ENCODE data around the gene LCOR. TPM values are rescaled to one million over a fixed set of nuclear protein-coding genes. Genes with fewer than 3 reads are reported as not detected.

The LCOR gene
- total and polyA plus RNA-seq, 9 of the 15 experiments (the other 6 are each of a cell fraction or from before 2014, with no cell fraction given) = 3.6 to 25.2 (median 14.4) TPM

GRCh38 chr10:97001183-97001991 is 169.3 kb downstream of the LCOR start:
- Histone ChIP-seq H3K4me1 (replicated peaks in 1 of 2; ENCODE audit: control insufficient read depth in 2 of 2, insufficient read depth in 2 of 2, low read length in 2 of 2) (peaks cover 2 to 3% of the 10 kb centered on the region in 2 experiments; a peak in 2 of 5 replicates), H3K36me3 (ENCODE audit: control insufficient read depth, insufficient read depth, low read length) (no peaks in the 10 kb centered on the region), H3K4me3 (no peak overlapping the region), H2AFZ (ENCODE audit: low read depth, low read length) (no peak overlapping the region), H3K27ac (ENCODE audit: extremely low read depth, low read depth, low read length) (no peak overlapping the region), H3K9ac (ENCODE audit: insufficient read depth in 1 of 2, low read depth in 2 of 2, low read length in 2 of 2) (no peak overlapping the region), H3K27me3 (ENCODE audit: control insufficient read depth in 2 of 2, insufficient read depth in 2 of 2, low read length in 2 of 2) (no peaks in the 10 kb centered on the region), H3K9me1 (ENCODE audit: control insufficient read depth, insufficient read depth, low read length) (no peaks in the 10 kb centered on the region), H3K9me3 (replicated peaks; ENCODE audit: control insufficient read depth, insufficient read depth, low read depth, low read length) (no peaks in the 10 kb centered on the region), H3K4me2 (ENCODE audit: insufficient read depth, low read length) (no peak overlapping the region), H3K79me2 (ENCODE audit: control insufficient read depth, insufficient read depth, low read length) (no peaks in the 10 kb centered on the region), H4K20me1 (replicated peaks; ENCODE audit: control insufficient read depth, insufficient read depth, low read length) (no peaks in the 10 kb centered on the region)
- TF ChIP-seq ZBTB33 (CRISPR knock-in tag; IDR thresholded peaks at IDR 0.05) = no peak
- no peak for TF ChIP-seq ZNF449 (CRISPR knock-in tag; IDR thresholded peaks at IDR 0.05)
- TF ChIP-seq ZNF76 (CRISPR knock-in tag; IDR thresholded peaks at IDR 0.05; ENCODE audit: borderline replicate concordance) = no peak
- TF ChIP-seq ZNF518B (CRISPR knock-in tag; IDR thresholded peaks at IDR 0.05) = no peak
- no peak for ATAC-seq
- BruUV-seq (replicated peaks) = no TSS peak
- in situ Hi-C loops (cut with MboI) (no loop called here), intact Hi-C loops (cut with micrococcal nuclease) (no loop called here)
- ChIA-PET POLR2A (interaction anchor here (0.7 kb wide), 2 partner anchors 9 to 56 kb away, joined by 3 to 4 read pairs; no protein-coding TSS in a partner anchor), CTCF (ENCODE audit: low intra/inter-chr PET ratio) (no interaction called here)
- no peak for DNase-seq (ENCODE audit: extremely low read depth in 1 of 4, low spot score in 3 of 4)
- no peak for FAIRE-seq
- WGBS (ENCODE audit: insufficient coverage, low coverage, missing lambda C conversion rate) = 43% methylated on average over 12 of the region's 17 CpGs
